Astrocyte (in vitro differentiated cells and primary cell): ENCODE results near the gene RIN1. TPM values are rescaled to one million over a fixed set of nuclear protein-coding genes. Genes with fewer than 3 reads are reported as not detected.

Experiments
- DNase-seq: peaks from one replicate; pipeline ENCODE4 v3.0.0-alpha.2; 2010; ENCODE audit warnings: low read depth
- FAIRE-seq: peaks from 2 replicates; lab custom pipeline; 2011; peaks lifted over from hg19 to GRCh38; lab: Jason Lieb, UNC
- H2AFZ ChIP-seq: 2 replicates; pipeline ENCODE4 v1.6.0; 2012; ENCODE audit warnings: low read depth, low read length, inconsistent platforms
- H3K27ac ChIP-seq: 2 replicates; pipeline ENCODE4 v1.5.1; 2011; ENCODE audit warnings: low read depth, low read length, inconsistent platforms
- H3K27me3 ChIP-seq: 2 replicates; pipeline ENCODE4 v1.6.0; 2011; ENCODE audit warnings: low read length, inconsistent platforms; ENCODE audit not compliant: insufficient read depth
- H3K36me3 ChIP-seq: 2 replicates; pipeline ENCODE4 v1.5.1; 2011; ENCODE audit warnings: low read length, inconsistent platforms; ENCODE audit not compliant: insufficient read depth
- H3K4me1 ChIP-seq: 2 replicates; pipeline ENCODE4 v1.5.1; 2011; ENCODE audit warnings: low read length, inconsistent platforms; ENCODE audit not compliant: insufficient read depth
- H3K4me2 ChIP-seq: 2 replicates; pipeline ENCODE4 v1.6.0; 2012; ENCODE audit warnings: low read length, inconsistent platforms
- H3K4me3 ChIP-seq: 2 replicates; pipeline ENCODE4 v1.5.1; 2011; ENCODE audit warnings: low read depth, mild to moderate bottlenecking, low read length, inconsistent platforms; ENCODE audit not compliant: insufficient read depth
- H3K79me2 ChIP-seq: 2 replicates; pipeline ENCODE4 v1.6.0; 2012; ENCODE audit warnings: mild to moderate bottlenecking, low read length, inconsistent platforms; ENCODE audit not compliant: insufficient read depth
- H3K9ac ChIP-seq: 2 replicates; pipeline ENCODE4 v1.6.0; 2012; ENCODE audit warnings: mild to moderate bottlenecking, low read length, inconsistent platforms
- H3K9me3 ChIP-seq: 2 replicates; pipeline ENCODE4 v1.5.1; 2012; ENCODE audit warnings: low read depth, mild to moderate bottlenecking, low read length, inconsistent platforms; ENCODE audit not compliant: insufficient read depth
- H4K20me1 ChIP-seq: 2 replicates; pipeline ENCODE4 v1.6.0; 2012; ENCODE audit warnings: low read length, inconsistent platforms; ENCODE audit not compliant: insufficient read depth
- H3K27ac Mint-ChIP-seq: one replicate; pipeline ENCODE4 v1.8.0; 2021; ENCODE audit warnings: mild to moderate bottlenecking, mixed read lengths; ENCODE audit not compliant: unreplicated experiment
- H3K27me3 Mint-ChIP-seq: one replicate; pipeline ENCODE4 v1.8.0; 2021; ENCODE audit warnings: low read depth, mixed read lengths; ENCODE audit not compliant: unreplicated experiment
- H3K36me3 Mint-ChIP-seq: one replicate; pipeline ENCODE4 v1.8.0; 2021; ENCODE audit warnings: low read depth, mixed read lengths; ENCODE audit not compliant: unreplicated experiment
- H3K4me1 Mint-ChIP-seq: one replicate; pipeline ENCODE4 v1.8.0; 2021; ENCODE audit warnings: low read depth, mixed read lengths; ENCODE audit not compliant: unreplicated experiment
- H3K4me3 Mint-ChIP-seq: one replicate; pipeline ENCODE4 v1.8.0; 2021; ENCODE audit warnings: mild to moderate bottlenecking, moderate library complexity, mixed read lengths; ENCODE audit not compliant: unreplicated experiment
- H3K9me3 Mint-ChIP-seq: one replicate; pipeline ENCODE4 v1.8.0; 2021; ENCODE audit warnings: mild to moderate bottlenecking, mixed read lengths; ENCODE audit not compliant: unreplicated experiment
- CTCF ChIP-seq: IDR thresholded peaks from 2 replicates; pipeline ENCODE4 v1.5.1; 2011; ENCODE audit warnings: low read depth, mild to moderate bottlenecking, inconsistent platforms, low read length, moderate library complexity; ENCODE audit not compliant: insufficient read depth
- EZH2 ChIP-seq: IDR thresholded peaks from 2 replicates; pipeline ENCODE4 v1.6.1; 2012; ENCODE audit warnings: mild to moderate bottlenecking, low read length, inconsistent platforms; ENCODE audit not compliant: insufficient read depth
- total RNA-seq: library from RNA; stranded (reverse); gene quantifications from 2 replicates; pipeline ENCODE4 v1.2.1, GENCODE V29; 2021

Gene RIN1
- total RNA-seq, 1 donor from 2014 or later: 12.0 TPM

GRCh38 chr11:66367561-66368312 is 31.5 kb upstream of the RIN1 start:
- Mint-ChIP-seq H3K9me3 (no peaks in the 10 kb centered on the region), H3K27ac (no peak overlapping the region), H3K4me1 (peaks cover 10% of the 10 kb centered on the region), H3K36me3 (peaks cover 5% of the 10 kb centered on the region), H3K4me3 (no peak overlapping the region), H3K27me3 (no peaks in the 10 kb centered on the region)
- H3K36me3 ChIP-seq: no peaks in the 10 kb centered on the region
- no peak for TF ChIP-seq EZH2
- H3K4me2 ChIP-seq: no peak overlapping the region
- no peak overlapping the region for H3K9ac ChIP-seq
- no peaks in the 10 kb centered on the region for H4K20me1 ChIP-seq
- no peak overlapping the region for H3K27ac ChIP-seq
- H3K27me3 ChIP-seq: peaks cover 6% of the 10 kb centered on the region
- H2AFZ ChIP-seq: no peak overlapping the region
- FAIRE-seq (no peak), DNase-seq (no peak)
- no peak overlapping the region for H3K4me3 ChIP-seq
- peaks cover 12% of the 10 kb centered on the region for H3K4me1 ChIP-seq
- H3K79me2 ChIP-seq: no peaks in the 10 kb centered on the region
- H3K9me3 ChIP-seq: no peaks in the 10 kb centered on the region

GRCh38 chr11:66366844-66367477 is 30.7 kb upstream of the RIN1 start:
- FAIRE-seq: no peak
- Mint-ChIP-seq H3K36me3 (peaks cover 7% of the 10 kb centered on the region), H3K27me3 (no peaks in the 10 kb centered on the region), H3K27ac (no peak overlapping the region), H3K4me1 (peaks cover 10% of the 10 kb centered on the region), H3K9me3 (no peaks in the 10 kb centered on the region), H3K4me3 (no peak overlapping the region)
- Histone ChIP-seq H3K79me2 (no peaks in the 10 kb centered on the region), H3K36me3 (no peaks in the 10 kb centered on the region), H3K4me2 (no peak overlapping the region), H3K4me3 (no peak overlapping the region), H3K9ac (no peak overlapping the region), H4K20me1 (no peaks in the 10 kb centered on the region), H3K4me1 (peaks cover 12% of the 10 kb centered on the region), H3K27me3 (no peaks in the 10 kb centered on the region), H3K27ac (no peak overlapping the region), H2AFZ (no peak overlapping the region), H3K9me3 (no peaks in the 10 kb centered on the region)
- TF ChIP-seq CTCF (no peak), EZH2 (no peak)
- no peak for DNase-seq

GRCh38 chr11:66365711-66366619 is 29.7 kb upstream of the RIN1 start:
- Mint-ChIP-seq H3K36me3 (peaks cover 7% of the 10 kb centered on the region), H3K27me3 (no peaks in the 10 kb centered on the region), H3K27ac (no peak overlapping the region), H3K9me3 (no peaks in the 10 kb centered on the region), H3K4me3 (no peak overlapping the region), H3K4me1 (peaks cover 15% of the 10 kb centered on the region)
- no peak overlapping the region for H3K27ac ChIP-seq
- H3K9ac ChIP-seq: no peak overlapping the region
- no peak overlapping the region for H3K4me2 ChIP-seq
- no peaks in the 10 kb centered on the region for H3K27me3 ChIP-seq
- no peaks in the 10 kb centered on the region for H3K36me3 ChIP-seq
- H2AFZ ChIP-seq: no peak overlapping the region
- no peaks in the 10 kb centered on the region for H3K9me3 ChIP-seq
- H4K20me1 ChIP-seq: no peaks in the 10 kb centered on the region
- FAIRE-seq: no peak
- no peaks in the 10 kb centered on the region for H3K79me2 ChIP-seq
- no peak for TF ChIP-seq CTCF
- TF ChIP-seq EZH2: no peak
- H3K4me1 ChIP-seq: peaks cover 10% of the 10 kb centered on the region
- DNase-seq: no peak
- no peak overlapping the region for H3K4me3 ChIP-seq
